HEK293T (cell line): ENCODE results near the gene SPEF2.

Source experiments
- ARNT ChIP-seq: fragments of 450-650 bp; IDR thresholded peaks from 2 replicates; pipeline ENCODE4 v1.6.1; 2017; ENCODE audit warnings: mild to moderate bottlenecking
- BHLHE40 ChIP-seq: fragments of 450-650 bp; IDR thresholded peaks from 2 replicates; pipeline ENCODE4 v1.6.1; 2016; ENCODE audit warnings: mild to moderate bottlenecking, moderate library complexity, borderline replicate concordance
- FOXA1 ChIP-seq: fragments of 450-650 bp; IDR thresholded peaks from 2 replicates; pipeline ENCODE4 v1.6.1; 2016; ENCODE audit warnings: mild to moderate bottlenecking
- FOXK2 ChIP-seq: fragments of 450-650 bp; IDR thresholded peaks from 2 replicates; pipeline ENCODE4 v1.6.1; 2016; ENCODE audit warnings: mild to moderate bottlenecking
- FOXM1 ChIP-seq: fragments of 450-650 bp; IDR thresholded peaks from 2 replicates; pipeline ENCODE4 v1.6.1; 2017; ENCODE audit warnings: mild to moderate bottlenecking, borderline replicate concordance
- HDGF ChIP-seq: fragments of 450-650 bp; IDR thresholded peaks from 2 replicates; pipeline ENCODE4 v1.6.1; 2017; ENCODE audit warnings: antibody characterized with exemption, borderline replicate concordance
- L3MBTL2 ChIP-seq: fragments of 450-650 bp; conservative IDR thresholded peaks from 2 replicates; pipeline ENCODE4 v1.6.1; 2016; ENCODE audit warnings: mild to moderate bottlenecking
- SP1 ChIP-seq: fragments of 450-650 bp; IDR thresholded peaks from 2 replicates; pipeline ENCODE4 v1.6.1; 2017
- SUZ12 ChIP-seq: fragments of 450-650 bp; IDR thresholded peaks from 2 replicates; pipeline ENCODE4 v1.6.1; 2016; ENCODE audit warnings: mild to moderate bottlenecking
- TF ChIP-seq, protein P1 (sequence below): fragments of 450-650 bp; IDR thresholded peaks from 2 replicates; pipeline ENCODE4 v1.6.1; 2016

DNA sequence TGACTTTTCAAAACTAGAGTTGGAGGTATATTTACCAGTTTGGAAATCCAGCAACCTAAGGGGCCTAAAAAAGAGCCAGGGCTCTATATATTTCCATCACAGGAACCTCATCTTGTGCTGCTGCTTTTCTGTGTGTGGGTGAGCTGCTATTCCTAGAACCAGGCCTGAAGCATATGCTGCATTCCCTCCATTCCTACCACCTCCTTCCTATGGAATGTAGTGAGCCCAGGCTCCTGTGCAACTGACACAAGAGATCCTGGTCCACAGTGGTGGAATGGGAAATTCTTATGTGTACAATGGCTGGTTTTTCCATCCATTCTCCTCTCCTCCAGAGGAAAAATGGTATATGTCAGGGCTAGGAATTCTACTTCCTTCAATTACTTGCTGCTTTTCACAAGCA is 39.1 kb downstream of the SPEF2 start:
- TF ChIP-seq HDGF: no peak
- TF ChIP-seq FOXA1: no peak
- TF ChIP-seq FOXM1: no peak
- TF ChIP-seq, protein P1, sequence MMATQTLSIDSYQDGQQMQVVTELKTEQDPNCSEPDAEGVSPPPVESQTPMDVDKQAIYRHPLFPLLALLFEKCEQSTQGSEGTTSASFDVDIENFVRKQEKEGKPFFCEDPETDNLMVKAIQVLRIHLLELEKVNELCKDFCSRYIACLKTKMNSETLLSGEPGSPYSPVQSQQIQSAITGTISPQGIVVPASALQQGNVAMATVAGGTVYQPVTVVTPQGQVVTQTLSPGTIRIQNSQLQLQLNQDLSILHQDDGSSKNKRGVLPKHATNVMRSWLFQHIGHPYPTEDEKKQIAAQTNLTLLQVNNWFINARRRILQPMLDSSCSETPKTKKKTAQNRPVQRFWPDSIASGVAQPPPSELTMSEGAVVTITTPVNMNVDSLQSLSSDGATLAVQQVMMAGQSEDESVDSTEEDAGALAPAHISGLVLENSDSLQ: no peak
- no peak for TF ChIP-seq ARNT
- no peak for TF ChIP-seq FOXK2
- TF ChIP-seq SUZ12: no peak
- TF ChIP-seq SP1: no peak
- TF ChIP-seq L3MBTL2: no peak
- no peak for TF ChIP-seq BHLHE40
